Lung (tissue), 12 donors: Measurements from ENCODE around the gene FBXO36. TPM values are rescaled to one million over a fixed set of nuclear protein-coding genes. Genes with fewer than 3 reads are reported as not detected.

Source experiments
- ATAC-seq: fragments of 200-7000 bp; cut with Tn5 transposase; one replicate; pipeline ENCODE4 v1.9.1; 2020; ENCODE audit warnings: moderate number of reproducible peaks; ENCODE audit not compliant: insufficient read depth, low FRiP score
- DNase-seq, 3 donors: peaks; one replicate each; pipeline ENCODE4 v3.0.0-alpha.2; 2013 to 2017
- H3K27ac ChIP-seq, 2 donors: one replicate each; pipeline ENCODE4 v1.5.1; 2013; ENCODE audit warnings: mild to moderate bottlenecking in 2 of 2, moderate library complexity in 2 of 2, control low read depth in 1 of 2, inconsistent platforms in 1 of 2, low read depth in 1 of 2, low read length in 1 of 2
- H3K27me3 ChIP-seq, 3 donors: one replicate each; pipeline ENCODE4 v1.5.1; 2013; ENCODE audit warnings: low read length in 2 of 3; ENCODE audit not compliant: control insufficient read depth in 3 of 3, insufficient read depth in 3 of 3
- H3K36me3 ChIP-seq, 4 donors: one replicate each; pipeline ENCODE4 v1.5.1; 2013; ENCODE audit warnings: low read length in 4 of 4, mild to moderate bottlenecking in 1 of 4, moderate library complexity in 1 of 4; ENCODE audit not compliant: control insufficient read depth in 4 of 4, insufficient read depth in 4 of 4
- H3K4me1 ChIP-seq, 5 donors: one replicate each; pipeline ENCODE4 v1.5.1; 2013; ENCODE audit warnings: low read length in 5 of 5, mild to moderate bottlenecking in 2 of 5, moderate library complexity in 1 of 5; ENCODE audit not compliant: control insufficient read depth in 5 of 5, insufficient read depth in 5 of 5
- H3K4me3 ChIP-seq: one replicate; pipeline ENCODE4 v1.5.1; 2013; ENCODE audit warnings: mild to moderate bottlenecking, control low read depth, moderate library complexity
- H3K9ac ChIP-seq, 2 donors: one replicate each; pipeline ENCODE4 v1.5.1; 2013; ENCODE audit warnings: low read length in 2 of 2, control low read depth in 1 of 2; ENCODE audit not compliant: insufficient read depth in 1 of 2
- H3K9me3 ChIP-seq, 4 donors: one replicate each; pipeline ENCODE4 v1.5.1; 2013; ENCODE audit warnings: low read length in 3 of 4, mild to moderate bottlenecking in 1 of 4, moderate library complexity in 1 of 4; ENCODE audit not compliant: control insufficient read depth in 4 of 4, insufficient read depth in 3 of 4
- WGBS, 2 donors: extraction: QIAGEN DNeasy Blood & Tissue Kit; methylation state at CpG; one replicate each; pipeline ENCODE4 v1.1.7; 2013; 5-methylcytosine and 5-hydroxymethylcytosine counted together
- polyA plus RNA-seq, 2 donors: library from polyadenylated mRNA; stranded (reverse); fragments of 200-250 nt; gene quantifications; one replicate each; pipeline ENCODE4 v1.2.1, GENCODE V29; 2013
- total RNA-seq, 2 donors: library from RNA; depleted of rRNA in 1 of 2; stranded (reverse); fragments of >200 nt in 1 of 2; gene quantifications; one replicate each; pipeline ENCODE4 v1.2.1, GENCODE V29; 2014 to 2021
- TF ChIP-seq, protein P1 (sequence below): IDR thresholded peaks from 2 replicates; pipeline ENCODE4 v1.5.1; 2012; ENCODE audit warnings: mild to moderate bottlenecking; ENCODE audit errors: control extremely low read depth, extremely low read depth
- donor health status: control.
- donor health status: control.
- donor health status: Bipolar disorder and iron deficiency.
- donor health status: healthy.
- donor health status: DM: yes; HTN: yes; CAD: no.

Gene FBXO36
- total and polyA plus RNA-seq, 4 donors, result 2.2 to 9.3 (median 4.4) TPM

DNA sequence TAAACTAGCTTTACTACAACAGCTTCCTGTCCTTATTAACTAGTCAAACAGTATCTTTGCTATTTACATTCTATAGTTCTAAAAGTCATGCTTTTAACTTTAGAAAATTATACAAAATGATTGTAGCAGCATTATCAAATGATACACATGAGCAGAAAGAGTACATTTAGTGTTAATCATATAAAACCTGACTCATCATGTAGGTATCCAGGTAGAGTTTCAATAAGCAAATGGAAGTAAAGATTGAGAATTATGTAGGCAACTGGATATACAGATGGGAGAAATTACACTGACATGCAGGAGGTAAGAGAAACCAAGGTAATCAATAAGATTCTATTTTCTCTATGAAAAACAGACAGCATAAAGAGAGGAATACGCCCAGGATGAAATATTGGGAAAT lies 34.3 kb upstream of the FBXO36 start:
- ATAC-seq (no peak), DNase-seq (no peak)
- Histone ChIP-seq H3K9ac (no peak overlapping the region), H3K36me3 (peaks cover 0 to 3% (median 0%) of the 10 kb centered on the region in 4 donors), H3K27ac (no peak overlapping the region), H3K27me3 (no peaks in the 10 kb centered on the region), H3K9me3 (no peaks in the 10 kb centered on the region), H3K4me1 (peaks cover 0 to 18% (median 0%) of the 10 kb centered on the region in 5 donors), H3K4me3 (no peak overlapping the region)
- WGBS, 2 donors, result 98 to 100% methylated on average over 1 of the region's 1 CpG
- TF ChIP-seq, protein P1, sequence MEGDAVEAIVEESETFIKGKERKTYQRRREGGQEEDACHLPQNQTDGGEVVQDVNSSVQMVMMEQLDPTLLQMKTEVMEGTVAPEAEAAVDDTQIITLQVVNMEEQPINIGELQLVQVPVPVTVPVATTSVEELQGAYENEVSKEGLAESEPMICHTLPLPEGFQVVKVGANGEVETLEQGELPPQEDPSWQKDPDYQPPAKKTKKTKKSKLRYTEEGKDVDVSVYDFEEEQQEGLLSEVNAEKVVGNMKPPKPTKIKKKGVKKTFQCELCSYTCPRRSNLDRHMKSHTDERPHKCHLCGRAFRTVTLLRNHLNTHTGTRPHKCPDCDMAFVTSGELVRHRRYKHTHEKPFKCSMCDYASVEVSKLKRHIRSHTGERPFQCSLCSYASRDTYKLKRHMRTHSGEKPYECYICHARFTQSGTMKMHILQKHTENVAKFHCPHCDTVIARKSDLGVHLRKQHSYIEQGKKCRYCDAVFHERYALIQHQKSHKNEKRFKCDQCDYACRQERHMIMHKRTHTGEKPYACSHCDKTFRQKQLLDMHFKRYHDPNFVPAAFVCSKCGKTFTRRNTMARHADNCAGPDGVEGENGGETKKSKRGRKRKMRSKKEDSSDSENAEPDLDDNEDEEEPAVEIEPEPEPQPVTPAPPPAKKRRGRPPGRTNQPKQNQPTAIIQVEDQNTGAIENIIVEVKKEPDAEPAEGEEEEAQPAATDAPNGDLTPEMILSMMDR, result no peak

DNA sequence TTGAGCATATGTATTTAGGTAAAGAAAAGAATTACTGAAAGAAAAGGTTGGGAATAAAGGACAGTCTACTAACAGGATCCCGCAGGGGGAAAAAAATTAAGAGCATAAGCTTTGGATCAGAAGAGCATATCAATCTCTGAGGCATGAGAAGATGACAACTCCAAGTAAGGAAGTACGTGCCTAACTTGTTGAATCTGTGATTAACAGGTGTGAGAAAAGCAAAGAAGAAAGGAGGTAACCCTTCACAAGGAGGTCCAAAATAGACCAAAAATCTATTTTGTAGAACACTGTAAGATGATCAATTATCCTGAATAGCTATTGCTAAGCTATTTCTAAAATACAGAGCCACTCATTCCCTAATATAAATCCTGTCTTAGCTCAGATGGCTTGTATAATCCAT lies 33.3 kb upstream of the FBXO36 start:
- 92 to 100% methylated on average over 2 of the region's 2 CpGs for WGBS, 2 donors
- H3K9ac ChIP-seq, result no peak overlapping the region
- TF ChIP-seq, protein P1, result no peak
- ATAC-seq, result no peak
- DNase-seq, result no peak
- no peak overlapping the region for H3K4me3 ChIP-seq
- peaks cover 0 to 18% (median 0%) of the 10 kb centered on the region in 5 donors for H3K4me1 ChIP-seq
- H3K36me3 ChIP-seq, result peaks cover 0 to 3% (median 0%) of the 10 kb centered on the region in 4 donors
- no peak overlapping the region for H3K27ac ChIP-seq
- no peaks in the 10 kb centered on the region for H3K9me3 ChIP-seq
- H3K27me3 ChIP-seq, result no peaks in the 10 kb centered on the region

DNA sequence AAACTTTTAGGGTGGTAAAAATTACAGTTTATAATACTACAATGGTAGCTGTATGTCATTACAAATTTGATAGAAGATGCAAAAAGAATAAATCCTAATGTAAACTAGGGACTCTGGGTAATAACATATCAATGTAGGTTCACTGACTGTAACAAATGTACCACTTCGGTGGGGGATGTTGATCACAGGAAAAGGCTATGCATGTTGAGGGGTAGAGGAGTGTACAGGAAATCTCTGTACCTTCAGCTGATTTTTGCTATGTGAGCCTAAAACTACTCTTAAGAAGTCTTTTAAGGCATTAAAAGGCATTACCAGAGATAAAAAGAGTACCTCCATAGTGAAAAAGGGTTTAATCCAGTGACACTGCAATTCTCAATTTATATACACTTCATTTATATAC lies 25.4 kb upstream of the FBXO36 start:
- TF ChIP-seq, protein P1, result no peak
- H3K27me3 ChIP-seq, result no peaks in the 10 kb centered on the region
- peaks cover 0 to 23% (median 0%) of the 10 kb centered on the region in 5 donors for H3K4me1 ChIP-seq
- H3K4me3 ChIP-seq, result no peak overlapping the region
- DNase-seq (no peak), ATAC-seq (no peak)
- H3K36me3 ChIP-seq, result peaks cover 0 to 4% (median under 1%) of the 10 kb centered on the region in 4 donors
- H3K9ac ChIP-seq, result no peak overlapping the region
- no peaks in the 10 kb centered on the region for H3K9me3 ChIP-seq
- H3K27ac ChIP-seq, result no peak overlapping the region
- 31 to 38% methylated on average over 1 of the region's 1 CpG for WGBS, 2 donors

DNA sequence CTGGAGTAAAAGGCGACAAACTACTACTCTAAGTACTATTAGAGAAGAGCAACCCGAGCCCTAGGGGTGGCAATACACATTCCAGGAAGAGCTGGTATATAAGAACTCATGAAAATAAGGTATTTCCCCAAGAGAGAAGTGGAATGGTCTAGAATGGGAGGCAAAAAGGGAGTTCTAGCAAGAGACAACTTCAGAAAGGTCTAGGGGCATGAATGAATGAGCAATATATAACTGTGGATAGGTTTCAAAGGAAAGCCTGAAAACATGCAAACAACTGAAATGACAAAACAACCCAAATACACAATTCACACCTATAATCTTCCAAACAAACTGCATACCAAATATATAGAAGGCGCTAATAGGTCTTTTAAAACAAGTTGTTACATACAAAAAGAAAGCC lies 22.7 kb upstream of the FBXO36 start:
- no peak for ATAC-seq
- Histone ChIP-seq H3K9me3 (no peaks in the 10 kb centered on the region), H3K36me3 (peaks cover 0 to 5% (median 2%) of the 10 kb centered on the region in 4 donors), H3K4me3 (no peak overlapping the region), H3K27me3 (no peaks in the 10 kb centered on the region), H3K9ac (no peak overlapping the region), H3K27ac (no peak overlapping the region), H3K4me1 (peaks cover 0 to 25% (median 0%) of the 10 kb centered on the region in 5 donors)
- WGBS, 2 donors, result 91 to 95% methylated on average over 3 of the region's 3 CpGs
- TF ChIP-seq, protein P1, result no peak
- DNase-seq, result no peak
